ENCODE measurements around the gene USF2.

GRCh38 chr19:35265900-35266519 lies 2.8 kb upstream of the USF2 start:
- TF ChIP-seq CTCF (IDR thresholded peaks at IDR 0.05): no peak
- no peak for TF ChIP-seq POLR2AphosphoS5 (IDR thresholded peaks at IDR 0.05)

Data from gastroesophageal sphincter (tissue), 3 donors.